OCI-M2 (cell line): ENCODE measurements around the gene ETF1.

Source experiments
- DNase-seq: peaks from one replicate; lab custom pipeline; 2025; ENCODE audit not compliant: unreplicated experiment; lab: John Stamatoyannopoulos, UW

ETF1 gene

GRCh38 chr5:138563340-138564118 lies 20.5 kb upstream of the ETF1 start:
- DNase-seq: no peak

- no peak for DNase-seq
Measured at GRCh38 chr5:138560971-138561370, 17.9 kb upstream of the ETF1 start.

GRCh38 chr5:138559937-138560336 lies 16.9 kb upstream of the ETF1 start:
- no peak for DNase-seq

GRCh38 chr5:138557677-138558076 lies 14.6 kb upstream of the ETF1 start:
- DNase-seq: no peak

- no peak for DNase-seq
Measured at GRCh38 chr5:138554143-138554542, 11.1 kb upstream of the ETF1 start.

- DNase-seq: no peak
Measured at GRCh38 chr5:138553437-138554095, 10.5 kb upstream of the ETF1 start.

GRCh38 chr5:138552657-138553056 lies 9.6 kb upstream of the ETF1 start:
- DNase-seq: no peak

- DNase-seq: no peak
Measured at GRCh38 chr5:138549414-138549813, 6.4 kb upstream of the ETF1 start.

GRCh38 chr5:138545919-138546562 lies 3.0 kb upstream of the ETF1 start:
- DNase-seq: no peak

GRCh38 chr5:138544181-138545134 lies 1.4 kb upstream of the ETF1 start:
- no peak for DNase-seq

GRCh38 chr5:138543730-138544104 lies 681 bp upstream of the ETF1 start:
- no peak for DNase-seq

- no peak for DNase-seq
Measured at GRCh38 chr5:138542180-138542955, 668 bp downstream of the ETF1 start.

- no peak for DNase-seq
Measured at GRCh38 chr5:138541511-138542179, 1.4 kb downstream of the ETF1 start.

- DNase-seq: no peak
Measured at GRCh38 chr5:138539791-138540190, 3.2 kb downstream of the ETF1 start.

- no peak for DNase-seq
Measured at GRCh38 chr5:138538943-138539627, 4.0 kb downstream of the ETF1 start.

GRCh38 chr5:138536665-138537315 lies 6.2 kb downstream of the ETF1 start:
- no peak for DNase-seq

- no peak for DNase-seq
Measured at GRCh38 chr5:138536215-138536614, 6.8 kb downstream of the ETF1 start.
